SK-N-SH (cell line): ENCODE results near the gene SETSIP. TPM values are rescaled to one million over a fixed set of nuclear protein-coding genes. Genes with fewer than 3 reads are reported as not detected.
"Not testable (repeated sequence)": the region's sequence is repeated elsewhere in the genome, so short reads cannot be mapped to it uniquely, and the experiment has no call there.

ENCODE experiments used
- CTCF ChIA-PET: fragments of 300-600, 350-600 bp; formaldehyde crosslinking; extraction: SDS; loops from one replicate; lab custom pipeline; 2021; lab: Yijun Ruan, JAX
- POLR2A ChIA-PET: fragments of 350-600 bp; sonication (Branson Sonifier 250); formaldehyde crosslinking; extraction: SDS; loops from one replicate; lab custom pipeline; 2020; ENCODE audit warnings: antibody characterized with exemption, inconsistent platforms; lab: Yijun Ruan, JAX
- DNase-seq: peaks from one replicate; pipeline ENCODE4 v3.0.0; 2012
- H2AFZ ChIP-seq: fragments of 200-600 bp; sonication (generic); 2 replicates; pipeline ENCODE4 v1.8.1; 2016; ENCODE audit warnings: antibody characterized with exemption, mild to moderate bottlenecking, low read depth
- H3F3A ChIP-seq: fragments of 200-600 bp; sonication (generic); replicated peaks from 2 replicates; pipeline ENCODE3; 2016; ENCODE audit warnings: antibody characterized with exemption, mild to moderate bottlenecking; ENCODE audit not compliant: insufficient read depth
- H3K27ac ChIP-seq, 2 experiments: fragments of 200-500 bp in 1 of 2; fragments of 200-600 bp in 1 of 2; sonication (Bioruptor generic) in 1 of 2; sonication (generic), shearing (Covaris generic) in 1 of 2; 2 replicates each; pipeline versions ENCODE4 v1.5.1 to v1.6.1; 2014 to 2016; ENCODE audit warnings: low read depth in 2 of 2, inconsistent platforms in 1 of 2, low read length in 1 of 2, mild to moderate bottlenecking in 1 of 2, mixed read lengths in 1 of 2
- H3K27me3 ChIP-seq: fragments of 200-600 bp; sonication (generic), shearing (Covaris generic); 2 replicates; pipeline ENCODE4 v1.6.1; 2016; ENCODE audit warnings: mixed run types; ENCODE audit not compliant: insufficient read depth
- H3K36me3 ChIP-seq, 2 experiments: fragments of 200-500 bp in 1 of 2; fragments of 200-600 bp in 1 of 2; sonication (Bioruptor generic) in 1 of 2; sonication (generic) in 1 of 2; replicated peaks in 1 of 2; 2 replicates each; pipeline versions ENCODE3 to v1.5.1; 2014 to 2016; ENCODE audit warnings: low read length in 1 of 2, mild to moderate bottlenecking in 1 of 2; ENCODE audit not compliant: insufficient read depth in 2 of 2, control insufficient read depth in 1 of 2
- H3K4me1 ChIP-seq, 2 experiments: fragments of 200-500 bp in 1 of 2; fragments of 200-600 bp in 1 of 2; sonication (Bioruptor generic) in 1 of 2; sonication (generic), shearing (Covaris generic) in 1 of 2; 2 replicates each; pipeline versions ENCODE4 v1.5.1 to v1.6.1; 2014 to 2016; ENCODE audit warnings: low read depth in 1 of 2, low read length in 1 of 2, mixed run types in 1 of 2; ENCODE audit not compliant: insufficient read depth in 2 of 2, control insufficient read depth in 1 of 2
- H3K4me2 ChIP-seq: fragments of 200-600 bp; sonication (generic), shearing (Covaris generic); 2 replicates; pipeline ENCODE4 v1.6.1; 2017; ENCODE audit warnings: mixed run types
- H3K4me3 ChIP-seq, 2 experiments: fragments of 200-500 bp in 1 of 2; fragments of 200-600 bp in 1 of 2; sonication (Bioruptor generic) in 1 of 2; sonication (generic), shearing (Covaris generic) in 1 of 2; 2 replicates each; pipeline versions ENCODE4 v1.5.1 to v1.8.1; 2014 to 2016; ENCODE audit warnings: low read depth in 2 of 2, inconsistent platforms in 1 of 2, low read length in 1 of 2, mild to moderate bottlenecking in 1 of 2, mixed read lengths in 1 of 2, moderate library complexity in 1 of 2
- H3K79me2 ChIP-seq: fragments of 200-600 bp; sonication (generic); 2 replicates; pipeline ENCODE4 v1.8.1; 2017; ENCODE audit warnings: mild to moderate bottlenecking; ENCODE audit not compliant: insufficient read depth
- H3K9ac ChIP-seq: fragments of 200-600 bp; sonication (generic); 2 replicates; pipeline ENCODE4 v1.6.1; 2017; ENCODE audit warnings: mixed run types
- H3K9me2 ChIP-seq: fragments of 200-600 bp; sonication (generic); 2 replicates; pipeline ENCODE4 v1.6.1; 2017; ENCODE audit warnings: mixed run types
- H3K9me3 ChIP-seq: fragments of 200-600 bp; sonication (generic); 2 replicates; pipeline ENCODE4 v1.6.1; 2017; ENCODE audit warnings: mixed run types, mild to moderate bottlenecking, moderate library complexity
- H4K20me1 ChIP-seq: fragments of 200-600 bp; sonication (generic); 2 replicates; pipeline ENCODE4 v1.6.1; 2017; ENCODE audit warnings: mild to moderate bottlenecking, mixed run types; ENCODE audit not compliant: insufficient read depth
- GATA2 ChIP-seq: sonication (generic); formaldehyde crosslinking; IDR thresholded peaks from 2 replicates; pipeline ENCODE4 v1.5.0; 2020; ENCODE audit warnings: mild to moderate bottlenecking, missing genetic modification reagents
- MEF2A ChIP-seq: IDR thresholded peaks from 2 replicates; pipeline ENCODE4 v1.4.0; 2012; ENCODE audit warnings: low read depth, borderline replicate concordance
- RCOR1 ChIP-seq: fragments of 150-350 bp; IDR thresholded peaks from 2 replicates; pipeline ENCODE4 v1.6.1; 2017; ENCODE audit warnings: antibody characterized with exemption, low read length
- SMC3 ChIP-seq: IDR thresholded peaks from 2 replicates; pipeline ENCODE4 v1.6.1; 2012; ENCODE audit warnings: low read depth, low read length, improper control_type of control experiment
- WGBS: methylation state at CpG from one replicate; pipeline ENCODE4 v1.1.6; 2017; ENCODE audit warnings: low lambda C conversion rate; 5-methylcytosine and 5-hydroxymethylcytosine counted together
- polyA plus RNA-seq, 3 experiments: library from polyadenylated mRNA; depleted of rRNA; stranded (reverse); fragments of >200 nt; gene quantifications; 2 replicates each; pipeline ENCODE4 v1.2.3, GENCODE V29; 2012
- TF ChIP-seq, protein P1 (sequence below): fragments of 150-350 bp; IDR thresholded peaks from 2 replicates; pipeline ENCODE4 v1.6.1; 2017; ENCODE audit warnings: antibody characterized with exemption, low read length, low read depth, borderline replicate concordance
- TF ChIP-seq, protein P2 (sequence below): fragments of 150-350 bp; IDR thresholded peaks from 2 replicates; pipeline ENCODE4 v1.6.1; 2016; ENCODE audit warnings: mild to moderate bottlenecking, low read depth, low read length

Gene SETSIP
- polyA plus RNA-seq, 1 of the 3 experiments (the other 2 are of a cell fraction) = not detected

DNA sequence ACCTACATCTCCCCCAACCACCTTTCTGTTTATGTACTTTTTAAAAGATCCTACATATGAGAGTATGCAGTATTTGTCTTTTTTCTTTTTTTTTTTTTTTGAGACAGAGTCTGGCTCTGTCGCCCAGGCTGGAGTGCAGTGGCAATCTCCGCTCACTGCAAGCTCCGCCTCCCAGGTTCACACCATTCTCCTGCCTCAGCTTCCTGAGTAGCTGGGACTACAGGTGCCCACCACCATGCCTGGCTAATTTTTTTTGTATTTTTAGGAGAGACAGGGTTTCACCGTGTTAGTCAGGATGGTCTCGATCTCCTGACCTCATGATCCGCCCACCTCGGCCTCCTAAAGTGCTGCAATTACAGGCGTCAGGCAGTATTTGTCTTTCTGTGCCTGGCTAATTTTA is 2.9 kb upstream of the SETSIP start:
- H2AFZ ChIP-seq, CTCF ChIA-PET: not testable (repeated sequence)
- WGBS = 90% methylated on average over 8 of the region's 8 CpGs

GRCh38 chr1:92076363-92076762 is 1.2 kb upstream of the SETSIP start:
- no peaks in the 10 kb centered on the region; a peak in 1 of 4 replicates for H3K4me1 ChIP-seq
- DNase-seq = no peak
- ChIA-PET POLR2A (no interaction called here), CTCF (interaction anchor here (1.5 kb wide), 1 partner anchor 79 kb away, joined by 5 read pairs; no protein-coding TSS in a partner anchor)
- no peak overlapping the region for H3K4me2 ChIP-seq
- H3K79me2 ChIP-seq = no peaks in the 10 kb centered on the region
- H4K20me1 ChIP-seq = no peaks in the 10 kb centered on the region
- no peak overlapping the region for H2AFZ ChIP-seq
- no peak overlapping the region for H3K9ac ChIP-seq
- H3K9me3 ChIP-seq = no peaks in the 10 kb centered on the region
- WGBS = 87% methylated on average over 5 of the region's 5 CpGs
- H3K9me2 ChIP-seq = no peaks in the 10 kb centered on the region
- H3K4me3 ChIP-seq = no peak overlapping the region
- TF ChIP-seq RCOR1 (no peak), SMC3 (no peak), GATA2 (no peak), MEF2A (no peak)
- TF ChIP-seq, protein P1, sequence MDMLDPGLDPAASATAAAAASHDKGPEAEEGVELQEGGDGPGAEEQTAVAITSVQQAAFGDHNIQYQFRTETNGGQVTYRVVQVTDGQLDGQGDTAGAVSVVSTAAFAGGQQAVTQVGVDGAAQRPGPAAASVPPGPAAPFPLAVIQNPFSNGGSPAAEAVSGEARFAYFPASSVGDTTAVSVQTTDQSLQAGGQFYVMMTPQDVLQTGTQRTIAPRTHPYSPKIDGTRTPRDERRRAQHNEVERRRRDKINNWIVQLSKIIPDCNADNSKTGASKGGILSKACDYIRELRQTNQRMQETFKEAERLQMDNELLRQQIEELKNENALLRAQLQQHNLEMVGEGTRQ = no peak
- TF ChIP-seq, protein P2, sequence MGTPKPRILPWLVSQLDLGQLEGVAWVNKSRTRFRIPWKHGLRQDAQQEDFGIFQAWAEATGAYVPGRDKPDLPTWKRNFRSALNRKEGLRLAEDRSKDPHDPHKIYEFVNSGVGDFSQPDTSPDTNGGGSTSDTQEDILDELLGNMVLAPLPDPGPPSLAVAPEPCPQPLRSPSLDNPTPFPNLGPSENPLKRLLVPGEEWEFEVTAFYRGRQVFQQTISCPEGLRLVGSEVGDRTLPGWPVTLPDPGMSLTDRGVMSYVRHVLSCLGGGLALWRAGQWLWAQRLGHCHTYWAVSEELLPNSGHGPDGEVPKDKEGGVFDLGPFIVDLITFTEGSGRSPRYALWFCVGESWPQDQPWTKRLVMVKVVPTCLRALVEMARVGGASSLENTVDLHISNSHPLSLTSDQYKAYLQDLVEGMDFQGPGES = no peak
- TF ChIP-seq, all 33 proteins: peak for 0
- Histone ChIP-seq H3K27ac (no peak overlapping the region), H3K27me3 (no peaks in the 10 kb centered on the region), H3F3A (no peaks in the 10 kb centered on the region), H3K36me3 (no peaks in the 10 kb centered on the region)

More for the DNA sequence above, 2.9 kb upstream of the SETSIP start:
- H3K27ac ChIP-seq, H3F3A ChIP-seq, H4K20me1 ChIP-seq, H3K4me3 ChIP-seq, H3K9ac ChIP-seq, H3K4me1 ChIP-seq, DNase-seq, H3K36me3 ChIP-seq, H3K9me2 ChIP-seq, H3K79me2 ChIP-seq, POLR2A ChIA-PET, H3K9me3 ChIP-seq, H3K27me3 ChIP-seq, H3K4me2 ChIP-seq: not testable (repeated sequence)

GRCh38 chr1:92074446-92074845 is 765 bp downstream of the SETSIP start:
- CTCF ChIA-PET, H3K9ac ChIP-seq, H3K4me2 ChIP-seq, H3K36me3 ChIP-seq, H3K9me2 ChIP-seq, H3K27me3 ChIP-seq, H3F3A ChIP-seq, H3K9me3 ChIP-seq, H3K4me3 ChIP-seq, H4K20me1 ChIP-seq, DNase-seq, POLR2A ChIA-PET, H3K79me2 ChIP-seq, H3K27ac ChIP-seq, H3K4me1 ChIP-seq, H2AFZ ChIP-seq: not testable (repeated sequence)
